HG03439 (cell line): ENCODE measurements around the gene STXBP2.

ENCODE experiments used
- ATAC-seq: cut with Tn5 transposase; IDR thresholded peaks from one replicate; pipeline ENCODE4 v1.9.1; 2021; ENCODE audit warnings: mild to moderate bottlenecking, moderate library complexity; ENCODE audit not compliant: unreplicated experiment

The STXBP2 gene

DNA sequence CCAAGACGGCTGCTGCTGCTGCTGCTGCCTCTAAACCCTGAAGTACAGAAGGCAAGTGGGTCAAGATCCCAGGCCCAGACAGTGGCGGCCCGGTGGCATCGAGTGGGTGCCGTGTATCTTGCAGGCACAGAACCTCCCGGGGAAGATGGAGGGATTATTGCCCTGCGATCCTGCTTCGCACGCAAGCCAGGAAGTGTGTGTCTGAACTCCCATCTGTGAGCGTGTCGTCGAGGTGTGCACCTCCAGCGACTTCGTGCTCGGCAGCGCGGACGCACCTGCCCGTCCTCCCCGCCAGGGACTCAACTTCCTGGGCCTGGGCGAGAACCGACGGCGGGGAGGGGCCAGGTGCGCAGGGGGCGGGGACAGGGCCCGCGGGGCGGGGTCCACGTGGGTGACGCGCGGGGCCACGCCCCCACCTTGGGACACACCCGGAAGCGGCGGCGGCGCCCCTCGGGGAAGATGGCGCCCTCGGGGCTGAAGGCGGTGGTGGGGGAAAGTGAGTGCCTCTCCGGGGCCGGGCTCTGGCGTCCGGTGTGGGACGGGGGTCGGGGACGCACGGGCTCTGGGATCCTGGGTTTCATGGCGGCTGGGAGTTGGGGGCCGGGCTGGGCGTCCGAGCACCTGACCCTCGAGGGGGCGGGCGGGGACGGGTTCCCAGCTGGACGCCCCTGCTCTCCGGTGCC lies at the start of gene STXBP2:
Gene STXBP2, plus strand, starts transcription at position 420 of the 683 bp plus-strand sequence. Its CDS starts 40 bp downstream, at position 460.
- peak; percentile 60 for ATAC-seq

DNA sequence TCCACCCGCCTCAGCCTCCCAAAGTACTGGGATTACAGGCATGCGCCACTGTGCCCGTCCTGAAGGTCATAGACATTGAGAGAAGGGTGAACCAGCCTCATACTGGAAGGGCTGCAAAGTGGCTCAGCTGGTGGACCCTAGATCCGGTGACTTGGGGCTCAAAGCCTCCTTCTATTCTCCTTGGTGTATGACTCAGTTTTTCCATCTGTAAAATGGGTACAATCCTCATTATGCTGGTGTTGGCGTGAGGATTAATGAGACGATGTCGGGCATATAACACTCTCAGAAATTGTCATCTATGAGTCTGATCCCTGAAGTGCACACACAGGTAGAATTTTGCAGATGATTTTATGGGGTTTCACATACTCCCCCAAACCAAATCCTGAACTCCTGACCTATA lies 47.1 kb upstream of the STXBP2 start:
- ATAC-seq, result no peak

DNA sequence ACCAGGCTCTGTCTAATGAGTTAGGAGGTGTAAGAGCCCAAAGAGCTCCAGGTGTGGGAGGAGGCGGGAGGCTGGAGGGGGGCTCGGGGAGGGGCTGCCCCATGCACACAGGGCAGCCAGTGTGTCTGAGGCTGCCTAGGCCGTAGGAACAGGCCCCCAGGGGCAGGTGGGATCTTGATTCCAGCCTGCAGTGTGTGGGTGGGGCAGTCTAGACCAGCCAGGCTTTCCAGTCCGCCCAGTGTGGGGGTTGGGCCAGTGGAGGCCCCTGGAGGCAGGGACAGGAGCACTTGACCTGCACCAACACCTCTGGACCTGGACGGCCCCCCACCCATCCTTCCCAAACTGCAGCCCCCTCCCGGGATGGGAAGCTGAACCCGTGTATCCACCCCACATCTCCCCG lies 46.7 kb upstream of the STXBP2 start:
- ATAC-seq, result no peak

GRCh38 chr19:7595466-7596133 lies 41.3 kb upstream of the STXBP2 start, which contains the start of gene CAMSAP3:
CAMSAP3 (plus strand) TSS chr19:7595863; CDS start chr19:7596003, 140 bp downstream.
- ATAC-seq, result no peak

DNA sequence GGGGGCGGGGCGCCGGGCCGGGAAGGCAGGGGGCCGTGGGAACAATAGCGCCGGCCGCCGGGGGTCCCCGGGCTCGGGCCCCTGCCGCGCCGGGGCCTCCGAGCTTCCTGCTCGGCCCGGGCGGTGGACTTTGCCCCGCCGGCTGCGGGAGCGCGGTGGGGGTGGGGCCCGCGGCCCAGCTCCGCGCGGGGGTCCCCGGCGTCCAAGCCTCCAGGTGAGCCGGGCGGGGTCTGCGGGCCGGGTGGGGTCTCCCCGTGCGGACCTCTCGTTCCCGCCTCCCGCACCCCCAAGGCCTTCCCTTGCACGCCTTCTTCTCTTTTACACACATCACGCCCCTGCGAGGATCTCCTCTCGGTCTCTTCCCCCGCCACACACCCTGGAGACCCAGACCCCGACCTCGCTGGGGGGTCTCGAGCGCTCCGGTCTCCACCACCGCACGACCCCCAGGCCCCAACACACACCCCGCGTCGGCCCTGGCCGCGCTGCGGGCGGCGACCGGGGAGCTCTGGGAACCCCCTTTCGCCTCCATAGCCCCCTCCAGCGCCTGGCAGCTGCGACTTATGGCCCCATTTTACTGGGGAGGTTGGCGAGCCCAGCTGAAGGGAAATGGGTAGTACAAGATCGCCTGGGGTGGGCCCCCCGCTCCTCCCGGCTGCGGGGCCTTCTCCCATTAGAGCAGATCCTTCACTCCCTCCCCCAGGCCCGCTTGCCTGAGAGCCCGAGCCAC lies 40.5 kb upstream of the STXBP2 start:
- no peak for ATAC-seq

- ATAC-seq, result no peak
These were observed 39.2 kb upstream of the STXBP2 start for GRCh38 chr19:7597689-7598088.

DNA sequence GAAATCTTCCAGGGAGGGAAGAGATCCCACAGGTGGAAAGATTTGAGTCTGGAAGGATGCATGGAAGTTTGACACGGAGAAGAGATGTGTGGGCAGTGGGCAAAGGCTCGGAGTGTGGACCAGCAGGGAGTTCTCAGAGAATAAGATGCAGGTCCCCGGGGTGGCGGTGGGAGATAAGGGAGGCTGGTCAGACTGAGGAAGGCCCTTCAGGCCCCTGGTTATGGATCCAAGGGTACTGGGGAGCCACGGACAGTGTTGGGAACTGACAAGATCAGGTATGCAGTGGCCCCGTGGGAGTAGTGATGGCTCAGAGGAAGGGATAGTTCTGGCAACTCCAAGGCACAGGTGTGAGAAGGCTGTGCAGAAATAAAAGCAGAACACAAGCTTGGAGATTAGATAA lies 38.7 kb upstream of the STXBP2 start:
- ATAC-seq, result no peak

DNA sequence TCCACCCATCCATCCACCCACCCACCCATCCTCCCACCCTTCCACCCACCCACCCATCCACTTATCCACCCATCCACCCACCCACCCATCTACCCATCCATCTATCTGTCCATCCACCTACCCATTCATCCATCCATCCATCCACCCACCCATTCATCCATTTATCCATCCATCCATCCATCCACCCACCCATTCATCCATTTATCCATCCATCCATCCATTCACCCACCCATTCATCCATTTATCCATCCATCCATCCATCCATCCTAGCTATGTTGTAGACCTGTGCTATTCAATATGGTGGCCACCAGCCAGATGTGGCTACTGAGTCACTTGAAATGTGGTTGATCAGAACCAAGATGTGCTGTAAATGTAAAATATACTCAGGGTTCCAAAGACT lies 36.2 kb upstream of the STXBP2 start:
- ATAC-seq, result no peak

GRCh38 chr19:7602240-7602934 lies 34.5 kb upstream of the STXBP2 start:
- ATAC-seq, result no peak

DNA sequence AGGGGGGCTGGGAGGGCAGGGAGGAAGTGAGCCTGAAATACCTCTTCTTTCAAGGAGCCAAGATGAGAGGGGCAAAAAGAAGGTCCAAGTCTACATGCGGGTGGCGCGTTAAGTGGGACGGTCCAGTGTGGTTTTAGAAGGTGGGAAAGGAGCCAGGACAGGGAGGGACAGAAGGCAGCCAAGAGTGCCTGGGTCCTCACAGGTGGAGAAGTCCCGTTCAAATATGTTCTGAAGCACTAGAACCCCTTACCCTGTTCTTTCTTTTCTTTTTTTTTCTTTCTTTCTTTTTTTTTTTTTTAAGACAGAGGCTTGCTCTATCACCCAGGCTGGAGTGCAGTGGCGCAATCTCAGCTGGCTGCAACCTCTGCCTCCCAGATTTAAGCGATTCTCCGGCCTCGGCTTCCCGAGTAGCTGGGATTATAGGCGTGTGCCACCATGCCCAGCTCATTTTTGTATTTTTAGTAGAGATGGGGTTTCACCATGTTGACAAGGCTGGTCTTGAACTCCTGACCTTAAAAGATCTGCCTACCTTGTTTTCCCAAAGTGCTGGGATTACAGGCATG lies 33.9 kb upstream of the STXBP2 start:
- ATAC-seq, result no peak

- ATAC-seq, result no peak
These were observed 33.0 kb upstream of the STXBP2 start for GRCh38 chr19:7603919-7604318.

DNA sequence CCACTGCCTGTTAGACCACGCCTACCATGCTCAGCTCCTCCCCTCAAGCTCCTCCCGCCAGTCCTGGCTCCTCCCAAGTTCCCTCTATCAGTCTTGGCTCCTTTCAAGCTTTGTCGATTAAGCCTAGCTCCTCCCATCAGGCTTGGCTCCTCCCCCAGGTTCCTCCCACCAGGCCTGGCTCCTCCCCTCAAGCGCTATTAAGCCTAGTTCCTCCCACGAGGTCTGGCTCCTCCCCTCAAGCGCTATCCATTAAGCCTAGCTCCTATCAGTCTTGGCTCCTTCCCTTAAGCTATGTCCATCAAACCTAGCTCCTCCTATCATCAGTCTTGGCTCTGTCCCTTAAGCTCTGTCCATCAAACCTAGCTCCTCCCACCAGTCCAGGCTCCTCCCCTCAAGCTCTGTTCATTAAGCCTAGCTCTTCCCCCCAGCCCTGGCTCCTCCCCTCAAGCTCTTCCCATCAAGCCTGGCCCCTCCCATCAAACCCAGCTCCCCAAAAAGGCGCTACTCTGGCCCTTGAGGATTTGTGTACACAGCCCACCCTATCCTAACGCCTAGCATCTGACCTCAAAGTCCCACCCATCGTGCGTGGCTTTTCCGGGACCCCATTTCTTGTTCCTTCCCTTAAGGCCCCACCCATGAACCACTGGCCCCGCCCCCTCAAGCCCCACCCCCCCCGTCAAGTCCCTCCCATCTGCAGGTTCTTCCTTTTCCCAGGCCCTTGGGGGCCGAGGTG lies 31.3 kb upstream of the STXBP2 start:
- ATAC-seq, result no peak

DNA sequence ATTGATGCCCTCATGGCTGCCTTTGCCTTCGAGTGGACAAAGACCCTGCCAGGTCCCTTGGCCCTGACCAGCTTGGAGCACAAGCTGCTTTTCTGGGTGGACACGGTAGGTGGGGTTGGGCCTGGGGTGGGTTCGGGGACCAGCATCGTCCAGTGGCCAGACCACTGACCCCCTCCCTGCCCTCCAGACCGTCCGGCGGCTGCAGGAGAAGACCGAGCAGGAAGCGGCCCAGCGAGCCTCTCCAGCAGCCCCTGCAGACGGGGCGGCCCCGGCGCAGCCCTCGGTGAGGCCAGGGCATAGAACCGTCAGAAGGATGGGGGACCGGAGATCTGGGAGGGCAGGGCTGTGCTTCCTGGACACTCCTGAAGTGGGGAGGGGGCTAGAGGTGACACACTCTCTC lies 30.6 kb upstream of the STXBP2 start:
- no peak for ATAC-seq

DNA sequence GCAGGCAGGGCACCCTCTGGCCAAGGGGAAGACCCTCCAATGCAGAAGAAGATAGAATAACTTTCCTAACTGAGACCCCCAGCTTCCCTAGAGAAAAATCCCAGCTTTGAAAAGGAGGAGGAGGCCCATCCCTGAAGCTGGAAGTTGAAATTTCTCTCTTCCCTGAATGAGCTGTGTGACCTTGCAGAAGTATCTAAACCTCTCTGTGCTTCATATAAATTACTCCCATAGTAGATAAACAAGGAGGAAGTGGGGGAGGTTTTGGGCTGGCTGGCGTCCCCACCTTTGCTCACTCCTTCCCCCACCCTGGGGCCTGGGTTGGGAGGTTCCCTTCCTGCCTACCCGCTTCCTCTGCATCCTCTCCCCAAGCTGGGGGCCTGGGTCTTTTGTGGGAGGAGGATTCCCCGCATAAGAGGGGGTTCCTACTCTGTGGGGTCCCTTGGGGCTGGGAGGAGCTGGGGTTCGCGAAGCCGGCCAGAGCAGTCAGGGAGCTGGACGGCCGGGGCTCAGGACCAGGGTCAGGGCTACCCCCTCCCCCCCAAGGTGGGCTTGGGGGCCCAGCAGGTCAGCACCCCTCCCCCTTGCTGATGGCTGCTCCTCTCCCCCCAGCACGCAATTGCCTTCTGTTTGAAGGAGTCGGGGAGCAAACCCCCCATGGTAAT lies 29.6 kb upstream of the STXBP2 start:
- no peak for ATAC-seq

DNA sequence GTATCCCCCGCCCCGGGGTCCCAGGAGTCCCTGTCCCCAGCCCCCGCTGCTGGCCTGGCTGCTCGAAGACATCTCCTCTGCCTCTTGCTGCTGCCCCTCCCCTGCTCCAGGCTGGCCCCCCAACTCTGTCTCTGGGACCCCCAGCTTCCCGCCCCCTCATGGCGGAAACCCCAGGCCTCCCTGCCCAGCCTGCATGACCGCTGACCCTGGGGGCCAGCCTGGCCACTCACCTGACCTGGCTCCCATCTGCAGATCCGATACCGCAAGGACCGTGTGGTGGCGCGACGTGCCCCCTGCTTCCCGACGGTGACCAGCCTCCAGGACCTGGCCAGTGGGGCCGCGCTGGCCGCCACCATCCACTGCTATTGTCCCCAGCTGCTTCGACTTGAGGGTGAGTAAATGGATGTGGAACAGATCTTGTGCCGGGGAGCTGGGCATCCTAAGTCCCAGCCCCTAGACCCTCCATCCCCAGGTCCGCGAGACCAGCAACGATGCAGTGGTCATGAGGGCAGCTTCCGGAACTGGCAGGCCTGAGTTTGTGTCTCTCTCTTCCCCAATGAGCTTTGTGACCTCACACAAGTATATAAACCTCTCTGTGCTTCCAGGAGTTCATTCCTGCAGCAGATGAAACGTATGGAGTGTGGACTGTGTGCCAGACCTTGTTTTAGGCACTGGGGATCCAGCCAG lies 28.9 kb upstream of the STXBP2 start:
- no peak for ATAC-seq

- no peak for ATAC-seq
These were observed 26.2 kb upstream of the STXBP2 start for GRCh38 chr19:7610491-7611240.

DNA sequence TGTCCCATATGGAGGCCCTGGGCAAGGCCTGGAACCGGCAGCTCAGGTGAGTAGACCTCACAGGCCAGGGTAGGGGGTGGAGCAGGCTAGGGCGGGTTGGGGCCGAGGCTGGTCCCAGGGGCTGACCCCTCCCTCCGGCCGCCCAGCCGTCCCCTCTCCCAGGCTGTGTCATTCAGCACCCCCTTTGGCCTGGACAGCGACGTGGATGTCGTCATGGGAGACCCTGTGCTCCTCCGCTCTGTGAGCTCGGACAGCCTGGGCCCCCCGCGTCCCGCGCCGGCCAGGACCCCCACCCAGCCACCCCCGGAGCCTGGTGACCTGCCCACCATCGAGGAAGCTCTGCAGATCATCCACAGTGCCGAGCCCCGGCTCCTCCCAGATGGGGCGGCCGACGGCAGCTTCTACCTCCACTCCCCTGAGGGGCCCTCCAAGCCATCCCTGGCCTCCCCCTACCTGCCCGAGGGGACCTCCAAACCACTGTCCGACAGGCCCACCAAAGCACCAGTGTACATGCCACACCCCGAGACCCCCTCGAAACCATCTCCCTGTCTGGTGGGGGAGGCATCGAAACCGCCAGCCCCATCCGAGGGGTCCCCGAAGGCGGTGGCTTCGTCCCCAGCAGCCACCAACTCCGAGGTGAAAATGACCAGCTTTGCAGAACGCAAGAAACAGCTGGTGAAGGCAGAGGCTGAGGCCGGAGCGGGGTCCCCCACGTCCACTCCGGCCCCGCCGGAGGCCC lies 25.2 kb upstream of the STXBP2 start:
- ATAC-seq, result no peak
